GM19099 (cell line): ENCODE measurements around the gene DNHD1.

Experiments used
- POLR2A ChIP-seq: IDR thresholded peaks from 3 replicates; pipeline ENCODE4 v1.6.1; 2011; ENCODE audit warnings: low read depth; ENCODE audit not compliant: insufficient read length; ENCODE audit errors: extremely low read depth

The DNHD1 gene

GRCh38 chr11:6473451-6474412 lies 23.3 kb upstream of the DNHD1 start, which contains the start of gene TRIM3:
Gene TRIM3 (minus strand): TSS chr11:6473941. CDS start chr11:6465695, 8,246 bp downstream.
- peak; percentile 51 for TF ChIP-seq POLR2A

- TF ChIP-seq POLR2A = no peak
These were observed 22.7 kb upstream of the DNHD1 start for GRCh38 chr11:6474413-6474792.

GRCh38 chr11:6474806-6475500 lies 22.1 kb upstream of the DNHD1 start:
- no peak for TF ChIP-seq POLR2A

GRCh38 chr11:6475936-6476335 lies 21.1 kb upstream of the DNHD1 start:
- TF ChIP-seq POLR2A = no peak

- no peak for TF ChIP-seq POLR2A
These were observed 20.5 kb upstream of the DNHD1 start for GRCh38 chr11:6476571-6476970.

- no peak for TF ChIP-seq POLR2A
These were observed 16.7 kb upstream of the DNHD1 start for GRCh38 chr11:6480299-6480914.

GRCh38 chr11:6481012-6481923 lies 15.8 kb upstream of the DNHD1 start, which contains the start of the genes ARFIP2 and TIMM10B:
Gene ARFIP2 (minus strand): TSS chr11:6481331. CDS start chr11:6480421, 910 bp downstream.
Gene TIMM10B (plus strand): TSS chr11:6481501. CDS start chr11:6481517, 16 bp downstream.
- peak; percentile 94 for TF ChIP-seq POLR2A

GRCh38 chr11:6481924-6482275 lies 15.2 kb upstream of the DNHD1 start:
- TF ChIP-seq POLR2A = no peak

- no peak for TF ChIP-seq POLR2A
These were observed 14.6 kb upstream of the DNHD1 start for GRCh38 chr11:6482441-6482840.

- no peak for TF ChIP-seq POLR2A
These were observed 14.1 kb upstream of the DNHD1 start for GRCh38 chr11:6483015-6483414.

GRCh38 chr11:6485661-6486060 lies 11.4 kb upstream of the DNHD1 start:
- no peak for TF ChIP-seq POLR2A

GRCh38 chr11:6486256-6486655 lies 10.8 kb upstream of the DNHD1 start:
- no peak for TF ChIP-seq POLR2A

- no peak for TF ChIP-seq POLR2A
These were observed 10.1 kb upstream of the DNHD1 start for GRCh38 chr11:6486938-6487337.

GRCh38 chr11:6488342-6488741 lies 8.7 kb upstream of the DNHD1 start:
- TF ChIP-seq POLR2A = no peak
